Activated CD8-positive, alpha-beta memory T cell treated with anti-CD3 and anti-CD28 coated beads, Interleukin-2, amount 50 U/mL, for 1 hour (primary cell): Measurements from ENCODE around the gene ADD1.

Source experiments
- DNase-seq: peaks from one replicate; pipeline ENCODE4 v3.0.0-alpha.2; 2020; ENCODE audit errors: extremely low read depth

Gene ADD1

DNA sequence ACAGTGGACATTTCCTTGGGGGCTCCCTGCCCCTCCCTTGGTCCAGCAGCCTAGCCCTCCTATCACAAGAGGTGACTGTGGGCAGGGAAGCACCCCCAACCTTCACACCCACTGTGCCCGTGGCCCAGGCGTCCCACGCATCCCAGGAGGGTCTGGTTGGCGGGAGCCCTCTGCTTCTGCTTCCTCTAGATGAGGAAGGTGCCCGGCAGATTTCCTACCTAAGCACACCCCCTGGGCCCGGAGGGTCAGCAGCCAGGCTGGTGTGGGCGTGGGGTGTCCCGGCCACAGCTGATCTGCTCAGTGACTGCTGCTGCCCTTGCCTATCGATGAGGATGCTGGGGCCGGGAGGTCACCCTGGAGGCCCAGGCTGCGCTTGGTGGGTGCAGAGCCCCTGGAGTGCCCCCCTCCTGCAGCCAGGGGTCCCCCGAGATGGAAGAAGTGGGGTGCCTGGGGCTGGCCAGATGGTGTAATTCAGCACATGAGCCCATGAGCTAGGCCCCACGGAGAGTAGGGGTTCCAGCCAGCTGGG lies 38.6 kb upstream of the ADD1 start:
- DNase-seq = no peak

GRCh38 chr4:2805712-2806389 lies 37.8 kb upstream of the ADD1 start:
- DNase-seq = no peak

DNA sequence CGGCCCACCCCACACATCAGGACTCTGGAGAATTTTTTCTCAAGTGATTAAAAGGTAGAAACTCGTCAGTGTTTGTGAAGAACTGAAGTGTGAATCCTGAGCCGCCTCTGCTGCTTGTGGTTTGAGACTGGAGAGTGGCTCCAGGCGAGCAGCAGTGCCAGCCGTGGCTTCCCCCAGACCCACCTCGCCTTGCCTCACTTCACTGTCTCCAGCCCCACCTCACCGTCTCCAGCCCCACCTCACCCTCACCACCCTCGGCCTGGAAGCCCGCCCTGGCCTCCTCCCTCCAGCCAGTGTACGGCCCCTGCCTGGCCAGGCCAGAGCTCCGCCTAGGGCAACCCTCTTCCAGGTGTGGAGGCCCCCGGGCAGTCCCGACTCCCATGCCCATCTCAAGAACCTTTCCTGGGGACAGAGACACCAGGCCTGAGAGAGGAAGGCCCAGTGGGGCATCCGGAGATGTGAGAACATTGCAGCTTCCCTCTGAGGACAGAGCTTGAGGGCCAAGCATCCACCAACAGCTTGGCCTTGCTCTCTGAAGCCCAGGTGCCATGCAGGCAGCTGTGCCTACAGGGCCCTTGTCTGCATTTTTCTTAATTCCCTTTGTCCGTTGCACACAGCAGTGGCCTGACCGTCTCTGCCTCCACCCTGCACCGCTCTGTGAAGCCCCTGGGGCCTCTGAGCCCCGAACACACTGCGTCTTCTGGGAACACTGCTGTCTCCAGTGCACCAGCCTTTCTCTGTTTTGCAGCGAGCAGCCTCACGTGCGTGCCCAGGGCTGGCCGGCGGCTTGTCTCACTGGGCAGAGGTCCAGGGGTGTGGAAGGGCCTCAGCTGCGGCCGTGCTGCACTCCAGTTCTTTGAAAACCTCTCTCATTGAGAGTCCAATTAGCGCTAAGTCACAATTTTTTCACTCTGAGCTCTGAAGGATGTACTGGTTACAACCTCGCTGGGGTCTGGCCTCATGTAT lies 37.0 kb upstream of the ADD1 start:
- DNase-seq = no peak

DNA sequence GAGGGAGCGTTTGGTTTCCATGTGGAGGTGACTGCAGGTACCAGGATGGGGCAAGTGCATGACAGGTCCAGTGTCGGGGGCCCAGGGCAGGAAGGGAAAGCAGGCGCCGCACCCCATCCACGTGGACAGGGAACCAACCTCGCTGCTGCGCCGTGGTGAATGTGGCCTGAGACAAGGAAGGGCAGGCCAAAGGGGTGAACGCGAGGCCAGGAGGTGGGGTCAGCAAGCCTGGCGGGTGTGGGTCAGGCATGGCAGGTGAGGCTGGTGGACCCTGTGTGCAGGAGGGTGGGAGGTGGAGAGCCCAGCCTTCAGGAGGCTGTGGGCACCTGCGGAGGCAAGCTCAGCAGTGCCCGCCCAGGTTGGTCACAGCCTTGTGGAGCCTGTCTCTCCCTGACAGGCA lies 36.1 kb upstream of the ADD1 start:
- no peak for DNase-seq

GRCh38 chr4:2808001-2808400 lies 35.6 kb upstream of the ADD1 start:
- no peak for DNase-seq

- DNase-seq = no peak
Measured at GRCh38 chr4:2809610-2810180, 33.9 kb upstream of the ADD1 start.

DNA sequence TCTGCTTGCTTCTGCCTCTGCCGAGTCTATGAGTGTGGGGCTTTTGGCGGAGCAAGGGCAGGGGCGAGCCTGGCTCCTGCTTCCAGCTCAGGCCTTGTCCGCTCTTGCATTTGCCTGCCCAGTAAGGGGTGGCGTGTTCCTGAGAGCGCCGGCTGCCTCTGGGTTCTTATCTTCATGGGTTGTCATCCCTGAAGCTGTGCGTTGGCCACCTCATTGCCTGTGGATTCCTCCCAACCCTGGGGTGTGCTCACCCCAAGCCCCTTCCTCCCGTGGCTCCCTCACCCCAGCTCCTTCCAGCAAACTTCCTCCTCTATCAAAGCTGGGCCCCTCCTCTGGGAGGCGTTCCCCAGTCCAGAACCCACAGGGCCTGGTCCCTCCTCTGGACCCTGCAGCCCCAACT lies 33.3 kb upstream of the ADD1 start:
- no peak for DNase-seq

GRCh38 chr4:2811830-2812611 lies 31.6 kb upstream of the ADD1 start:
- no peak for DNase-seq

DNA sequence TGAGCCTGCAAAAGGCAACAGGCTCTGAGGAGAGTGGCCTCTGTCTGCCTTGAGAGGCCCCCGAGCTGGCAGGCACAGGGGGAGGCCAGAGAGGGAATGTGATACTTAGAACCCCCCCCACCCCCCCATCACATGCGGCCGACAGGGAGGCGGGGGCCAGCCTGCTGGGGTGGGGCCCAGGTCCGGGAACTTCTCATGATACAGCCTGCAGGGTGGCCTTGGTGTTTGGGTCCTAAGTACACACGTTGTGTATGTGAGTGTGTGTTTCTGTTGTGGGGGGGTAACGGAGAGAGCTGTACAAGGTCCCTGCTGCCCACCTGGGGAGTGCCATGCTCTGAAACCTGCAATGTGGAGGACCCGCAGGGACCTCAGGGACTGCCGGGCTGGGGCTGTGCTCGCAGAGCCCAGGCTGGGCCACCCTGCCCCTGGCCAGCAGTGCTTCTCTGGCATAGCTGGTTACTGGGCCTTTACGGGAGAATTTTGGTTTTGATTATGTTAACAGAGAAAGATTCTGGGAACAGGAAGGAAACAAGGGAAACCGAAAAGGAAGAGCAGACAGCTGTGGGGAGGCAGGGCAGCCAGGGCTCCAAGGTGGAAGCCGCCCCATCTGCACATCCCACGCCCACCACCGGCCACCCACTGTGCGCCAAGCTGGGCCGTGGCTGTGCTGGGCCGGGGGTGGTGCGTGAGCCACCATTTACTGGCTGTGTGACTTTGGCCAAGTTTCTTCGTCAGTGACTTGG lies 30.9 kb upstream of the ADD1 start:
- no peak for DNase-seq

GRCh38 chr4:2813446-2814405 lies 29.9 kb upstream of the ADD1 start:
- no peak for DNase-seq

GRCh38 chr4:2814627-2815270 lies 28.9 kb upstream of the ADD1 start:
- no peak for DNase-seq

DNA sequence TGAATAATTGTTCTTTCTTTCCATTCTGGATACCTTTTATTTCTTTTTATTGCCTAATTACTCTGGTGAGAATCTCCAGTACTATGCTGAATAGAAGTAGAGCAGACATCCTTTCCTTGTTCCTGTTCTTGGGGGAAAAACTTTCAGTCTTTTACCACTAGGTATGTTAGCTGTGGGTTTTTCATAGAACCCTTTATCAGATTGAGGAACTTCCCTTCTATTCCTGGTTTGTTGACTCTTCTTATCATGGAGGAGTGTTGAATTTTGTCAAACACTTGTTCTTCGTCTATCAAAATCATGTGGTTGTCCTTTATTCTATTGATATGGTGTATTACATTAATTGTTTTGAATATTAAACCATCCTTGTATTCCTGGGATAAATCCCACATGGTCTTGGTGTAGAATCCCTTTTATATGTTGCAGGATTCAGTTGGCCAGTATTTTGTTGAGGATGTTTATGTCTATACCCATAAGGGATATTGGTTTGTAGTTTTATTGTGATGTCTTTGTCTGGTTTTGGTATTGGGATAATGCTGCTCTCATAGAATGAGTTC lies 27.2 kb upstream of the ADD1 start:
- DNase-seq = no peak

DNA sequence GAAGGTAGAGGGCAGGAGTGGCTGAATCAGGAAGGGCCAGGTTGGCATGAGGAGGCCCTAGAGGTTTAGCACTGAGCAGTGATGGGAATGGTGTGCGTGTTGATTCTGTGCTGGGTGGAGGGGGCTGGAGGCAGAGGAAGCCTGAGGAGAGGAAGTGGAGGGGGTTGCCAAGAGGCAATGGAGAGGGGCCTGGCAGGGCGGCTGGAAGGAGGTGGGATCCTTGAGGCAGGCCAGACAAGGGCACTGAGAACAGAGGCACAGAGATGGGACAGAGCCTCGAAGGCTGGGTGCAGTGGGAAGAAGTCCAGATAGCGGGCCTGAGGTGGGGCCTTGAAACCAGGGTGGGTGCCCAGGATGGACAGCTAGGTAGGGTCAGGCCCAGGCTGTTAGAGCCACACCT lies 26.5 kb upstream of the ADD1 start:
- no peak for DNase-seq

GRCh38 chr4:2817701-2818350 lies 25.8 kb upstream of the ADD1 start:
- no peak for DNase-seq

GRCh38 chr4:2818351-2818939 lies 25.2 kb upstream of the ADD1 start:
- DNase-seq = no peak

- no peak for DNase-seq
Measured at GRCh38 chr4:2819244-2820215, 24.1 kb upstream of the ADD1 start.
